ENCODE results near the gene ANAPC2. TPM values are rescaled to one million over a fixed set of nuclear protein-coding genes. Genes with fewer than 3 reads are reported as not detected.

Gene ANAPC2
- total RNA-seq, 3 donors from 2014 or later (not counting 1 experiment from before 2014, with no cell fraction given), result 146 to 172 (median 171) TPM

GRCh38 chr9:137129456-137130175, 58.7 kb downstream of the ANAPC2 start:
- Histone ChIP-seq H3K9me3 (ENCODE audit: control insufficient read depth, insufficient read depth, low read length) (peaks cover 3% of the 10 kb centered on the region), H3K36me3 (ENCODE audit: control insufficient read depth, insufficient read depth, low read length) (no peaks in the 10 kb centered on the region), H3K27me3 (ENCODE audit: control insufficient read depth, insufficient read depth, low read length) (no peaks in the 10 kb centered on the region), H3K4me3 (ENCODE audit: low read length) (peak overlapping the region; percentile 62), H3K27ac (ENCODE audit: low read length) (peak overlapping the region; percentile 63), H3K4me1 (ENCODE audit: control insufficient read depth, insufficient read depth, low read length) (peaks cover 35% of the 10 kb centered on the region)
- ATAC-seq (peak; percentile 96 to 99 (median 97)), DNase-seq (peak; percentile 80 to 96)
- H3K9me3 Mint-ChIP-seq, result no peaks in the 10 kb centered on the region
- intact Hi-C loops (cut with micrococcal nuclease), result loop anchor here (5.0 kb wide), 1 partner anchor 93 kb away; the partner anchor contains the start of gene RNF208
- H3K27me3 Mint-ChIP-seq (ENCODE audit: low read depth in 2 of 2), result peaks cover 6 to 7% of the 10 kb centered on the region in 2 donors
- no peaks in the 10 kb centered on the region for H3K36me3 Mint-ChIP-seq
- H3K4me3 Mint-ChIP-seq, result peak overlapping the region; percentile 79
- H3K4me1 Mint-ChIP-seq, result peaks cover 22 to 24% of the 10 kb centered on the region in 2 donors
- WGBS (ENCODE audit: insufficient coverage), result under 1% methylated on average over 86 of the region's 86 CpGs
- TF ChIP-seq CTCF (IDR thresholded peaks at IDR 0.05), result no peak
- H3K27ac Mint-ChIP-seq, result peak overlapping the region in 1 of 2 donors; percentile 96

- H3K36me3 ChIP-seq (ENCODE audit: control insufficient read depth, insufficient read depth, low read length), result no peaks in the 10 kb centered on the region
- H3K4me1 ChIP-seq (ENCODE audit: control insufficient read depth, insufficient read depth, low read length), result peaks cover 35% of the 10 kb centered on the region
- TF ChIP-seq CTCF (IDR thresholded peaks at IDR 0.05), result no peak
- 14% methylated on average over 37 of the region's 37 CpGs for WGBS (ENCODE audit: insufficient coverage)
- ATAC-seq, result no peak
- no peaks in the 10 kb centered on the region for H3K36me3 Mint-ChIP-seq
- peaks cover 3% of the 10 kb centered on the region for H3K9me3 ChIP-seq (ENCODE audit: control insufficient read depth, insufficient read depth, low read length)
- DNase-seq, result peak in 1 of 2 donors; percentile 65
- no peaks in the 10 kb centered on the region for H3K9me3 Mint-ChIP-seq
- intact Hi-C loops (cut with micrococcal nuclease), result loop anchor here (5.0 kb wide), 1 partner anchor 93 kb away; the partner anchor contains the start of gene RNF208
- H3K27me3 Mint-ChIP-seq (ENCODE audit: low read depth in 2 of 2), result peaks cover 6 to 7% of the 10 kb centered on the region in 2 donors
- H3K4me3 ChIP-seq (ENCODE audit: low read length), result peak overlapping the region; percentile 62
- H3K4me1 Mint-ChIP-seq, result peaks cover 22 to 24% of the 10 kb centered on the region in 2 donors
- H3K27me3 ChIP-seq (ENCODE audit: control insufficient read depth, insufficient read depth, low read length), result no peaks in the 10 kb centered on the region
- H3K27ac ChIP-seq (ENCODE audit: low read length), result peak overlapping the region; percentile 53
- peak overlapping the region; percentile 88 for H3K4me3 Mint-ChIP-seq
- peak overlapping the region; percentile 79 to 96 for H3K27ac Mint-ChIP-seq
Measured at GRCh38 chr9:137128862-137129455, 59.4 kb downstream of the ANAPC2 start.

- Mint-ChIP-seq H3K36me3 (no peaks in the 10 kb centered on the region), H3K4me1 (peaks cover 22 to 24% of the 10 kb centered on the region in 2 donors), H3K27me3 (ENCODE audit: low read depth in 2 of 2) (peaks cover 6% of the 10 kb centered on the region in 2 donors), H3K4me3 (peak overlapping the region; percentile 88), H3K27ac (peak overlapping the region; percentile 79 to 96), H3K9me3 (no peaks in the 10 kb centered on the region)
- Histone ChIP-seq H3K9me3 (ENCODE audit: control insufficient read depth, insufficient read depth, low read length) (peaks cover 3% of the 10 kb centered on the region), H3K4me3 (ENCODE audit: low read length) (no peak overlapping the region), H3K4me1 (ENCODE audit: control insufficient read depth, insufficient read depth, low read length) (peaks cover 35% of the 10 kb centered on the region), H3K36me3 (ENCODE audit: control insufficient read depth, insufficient read depth, low read length) (no peaks in the 10 kb centered on the region), H3K27ac (ENCODE audit: low read length) (peak overlapping the region; percentile 3), H3K27me3 (ENCODE audit: control insufficient read depth, insufficient read depth, low read length) (no peaks in the 10 kb centered on the region)
- WGBS (ENCODE audit: insufficient coverage), result 62% methylated on average over 19 of the region's 19 CpGs
- intact Hi-C loops (cut with micrococcal nuclease), result loop anchor here (5.0 kb wide), 1 partner anchor 94 kb away; the partner anchor contains the start of gene RNF208
- DNase-seq (peak in 1 of 2 donors; percentile 55), ATAC-seq (no peak)
- no peak for TF ChIP-seq CTCF (IDR thresholded peaks at IDR 0.05)
Measured at GRCh38 chr9:137128158-137128861, 60.0 kb downstream of the ANAPC2 start.

All from natural killer cell (primary cell).